ENCODE measurements around the gene DTNB. TPM values are rescaled to one million over a fixed set of nuclear protein-coding genes. Genes with fewer than 3 reads are reported as not detected.
A peak's percentile ranks its signal among the peaks of the same experiment; 100 is the strongest.

DTNB gene
- total RNA-seq, 4 donors from 2014 or later = 3.0 to 7.5 (median 4.3) TPM

GRCh38 chr2:25619185-25619584 is 54.2 kb downstream of the DTNB start:
- 90% methylated on average over 4 of the region's 4 CpGs for WGBS
- intact Hi-C loops (cut with DNase I) = no loop called here

DNA sequence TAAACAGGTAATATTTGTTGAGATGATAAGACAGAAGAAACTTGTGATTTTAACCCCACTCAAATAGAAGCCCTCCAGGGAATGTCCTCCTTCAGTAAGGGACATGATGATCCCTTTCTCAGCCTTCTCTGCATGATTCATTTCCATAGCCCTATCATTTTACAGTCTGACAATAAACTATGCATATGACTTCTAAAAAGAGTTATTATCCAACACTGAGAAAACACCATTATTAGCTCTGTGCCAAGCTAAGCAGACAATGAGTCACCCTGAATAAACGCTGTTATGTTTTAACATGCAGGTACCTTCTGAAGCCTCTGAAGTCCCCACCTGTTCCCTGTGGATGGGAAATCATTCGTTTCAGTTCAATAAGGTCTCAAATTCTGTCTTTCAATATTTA is 54.7 kb downstream of the DTNB start:
- H3K9me3 ChIP-seq = no peaks in the 10 kb centered on the region
- no peaks in the 10 kb centered on the region for H3K27me3 ChIP-seq
- H3K4me1 ChIP-seq = peaks cover 4 to 17% (median 13%) of the 10 kb centered on the region in 4 donors
- H3K36me3 ChIP-seq = peaks cover 0 to 5% (median 0%) of the 10 kb centered on the region in 4 donors
- no peak for DNase-seq (ENCODE audit: extremely low spot score)
- intact Hi-C loops (cut with DNase I) = no loop called here
- no peak overlapping the region for H3K4me3 ChIP-seq
- TF ChIP-seq, protein P1, sequence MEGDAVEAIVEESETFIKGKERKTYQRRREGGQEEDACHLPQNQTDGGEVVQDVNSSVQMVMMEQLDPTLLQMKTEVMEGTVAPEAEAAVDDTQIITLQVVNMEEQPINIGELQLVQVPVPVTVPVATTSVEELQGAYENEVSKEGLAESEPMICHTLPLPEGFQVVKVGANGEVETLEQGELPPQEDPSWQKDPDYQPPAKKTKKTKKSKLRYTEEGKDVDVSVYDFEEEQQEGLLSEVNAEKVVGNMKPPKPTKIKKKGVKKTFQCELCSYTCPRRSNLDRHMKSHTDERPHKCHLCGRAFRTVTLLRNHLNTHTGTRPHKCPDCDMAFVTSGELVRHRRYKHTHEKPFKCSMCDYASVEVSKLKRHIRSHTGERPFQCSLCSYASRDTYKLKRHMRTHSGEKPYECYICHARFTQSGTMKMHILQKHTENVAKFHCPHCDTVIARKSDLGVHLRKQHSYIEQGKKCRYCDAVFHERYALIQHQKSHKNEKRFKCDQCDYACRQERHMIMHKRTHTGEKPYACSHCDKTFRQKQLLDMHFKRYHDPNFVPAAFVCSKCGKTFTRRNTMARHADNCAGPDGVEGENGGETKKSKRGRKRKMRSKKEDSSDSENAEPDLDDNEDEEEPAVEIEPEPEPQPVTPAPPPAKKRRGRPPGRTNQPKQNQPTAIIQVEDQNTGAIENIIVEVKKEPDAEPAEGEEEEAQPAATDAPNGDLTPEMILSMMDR (IDR thresholded peaks at IDR 0.05) = no peak
- peak overlapping the region in 2 of 4 donors; percentile 9 to 56 for H3K27ac ChIP-seq (replicated peaks in 1 of 4)
- 53% methylated on average over 2 of the region's 2 CpGs for WGBS

More at GRCh38 chr2:25619185-25619584, 54.2 kb downstream of the DTNB start:
- no peak for DNase-seq (ENCODE audit: extremely low spot score)
- Histone ChIP-seq H3K27ac (replicated peaks in 1 of 4) (no peak overlapping the region), H3K9me3 (no peaks in the 10 kb centered on the region), H3K4me1 (peaks cover 4 to 17% (median 13%) of the 10 kb centered on the region in 4 donors), H3K27me3 (no peaks in the 10 kb centered on the region), H3K4me3 (no peak overlapping the region), H3K36me3 (peaks cover 0 to 8% (median 0%) of the 10 kb centered on the region in 4 donors)
- TF ChIP-seq, protein P1 (IDR thresholded peaks at IDR 0.05) = no peak
- TF ChIP-seq POLR2A (IDR thresholded peaks at IDR 0.05; ENCODE audit: low read depth) (no peak), POLR2AphosphoS5 (IDR thresholded peaks at IDR 0.05) (no peak), EP300 (IDR thresholded peaks at IDR 0.05) (no peak)

- no peaks in the 10 kb centered on the region for H3K9me3 ChIP-seq
- no peaks in the 10 kb centered on the region for H3K27me3 ChIP-seq
- DNase-seq (ENCODE audit: extremely low spot score) = no peak
- no peak for TF ChIP-seq POLR2A (IDR thresholded peaks at IDR 0.05; ENCODE audit: low read depth)
- no peak for TF ChIP-seq EP300 (IDR thresholded peaks at IDR 0.05)
- TF ChIP-seq, protein P1 (IDR thresholded peaks at IDR 0.05) = no peak
- TF ChIP-seq POLR2AphosphoS5 (IDR thresholded peaks at IDR 0.05) = no peak
- WGBS = 53% methylated on average over 7 of the region's 7 CpGs
- H3K4me3 ChIP-seq = no peak overlapping the region
- H3K36me3 ChIP-seq = no peaks in the 10 kb centered on the region
- peaks cover 4 to 17% (median 13%) of the 10 kb centered on the region in 4 donors for H3K4me1 ChIP-seq
- peak overlapping the region in 3 of 4 donors; percentile 9 to 56 (median 50) for H3K27ac ChIP-seq (replicated peaks in 1 of 4)
- intact Hi-C loops (cut with DNase I) = no loop called here
Observed at GRCh38 chr2:25617948-25618646, 55.3 kb downstream of the DTNB start.

DNA sequence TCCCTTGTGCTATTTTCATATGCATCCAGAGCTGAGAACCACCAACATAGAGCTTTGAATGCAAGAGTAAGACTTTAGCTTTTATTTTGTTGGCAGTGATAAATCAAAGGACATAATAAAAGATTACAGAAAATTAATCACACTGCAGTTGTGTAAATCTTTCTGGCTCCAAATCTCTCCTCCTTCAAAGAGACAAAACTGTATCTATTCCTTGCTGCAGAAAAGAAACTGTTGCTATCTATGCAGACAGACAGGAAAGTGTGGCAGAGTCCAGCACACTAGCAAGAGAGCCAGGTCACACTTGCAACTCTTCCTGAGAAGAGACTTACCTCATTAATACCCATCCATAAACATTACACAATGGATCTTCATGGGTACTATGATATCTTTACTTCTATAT is 57.5 kb downstream of the DTNB start:
- TF ChIP-seq, protein P1 (IDR thresholded peaks at IDR 0.05) = no peak
- no peak for TF ChIP-seq EP300 (IDR thresholded peaks at IDR 0.05)
- no peak for TF ChIP-seq POLR2AphosphoS5 (IDR thresholded peaks at IDR 0.05)
- TF ChIP-seq POLR2A (IDR thresholded peaks at IDR 0.05; ENCODE audit: low read depth) = no peak
- Histone ChIP-seq H3K9me3 (no peaks in the 10 kb centered on the region), H3K36me3 (no peaks in the 10 kb centered on the region), H3K4me1 (peaks cover 4 to 17% (median 13%) of the 10 kb centered on the region in 4 donors), H3K27me3 (no peaks in the 10 kb centered on the region), H3K4me3 (no peak overlapping the region), H3K27ac (replicated peaks in 1 of 4) (no peak overlapping the region)
- intact Hi-C loops (cut with DNase I) = no loop called here
- no peak for DNase-seq (ENCODE audit: extremely low spot score)

- intact Hi-C loops (cut with DNase I) = no loop called here
- Histone ChIP-seq H3K4me1 (peaks cover 4 to 17% (median 13%) of the 10 kb centered on the region in 4 donors), H3K9me3 (no peaks in the 10 kb centered on the region), H3K27ac (replicated peaks in 1 of 4) (no peak overlapping the region), H3K36me3 (no peaks in the 10 kb centered on the region), H3K4me3 (no peak overlapping the region), H3K27me3 (no peaks in the 10 kb centered on the region)
- WGBS = 86% methylated on average over 5 of the region's 5 CpGs
- no peak for TF ChIP-seq POLR2A (IDR thresholded peaks at IDR 0.05; ENCODE audit: low read depth)
- TF ChIP-seq, protein P1 (IDR thresholded peaks at IDR 0.05) = no peak
- TF ChIP-seq POLR2AphosphoS5 (IDR thresholded peaks at IDR 0.05) = no peak
- TF ChIP-seq EP300 (IDR thresholded peaks at IDR 0.05) = no peak
- DNase-seq (ENCODE audit: extremely low spot score) = no peak
Observed at GRCh38 chr2:25615386-25615785, 58.0 kb downstream of the DTNB start.

All from esophagus muscularis mucosa (tissue), 4 donors.